Measurements from ENCODE around the gene PARP9. TPM values are rescaled to one million over a fixed set of nuclear protein-coding genes. Genes with fewer than 3 reads are reported as not detected.

The PARP9 gene
- total RNA-seq, 4 donors from 2014 or later: 5.9 to 9.6 (median 8.2) TPM

- ATAC-seq: peak; percentile 51 to 55
Observed at GRCh38 chr3:122560680-122561079, 3.4 kb downstream of the PARP9 start.

GRCh38 chr3:122559906-122560305 lies 4.2 kb downstream of the PARP9 start:
- Histone ChIP-seq H3K27ac (no peak overlapping the region), H3K4me1 (peaks cover 14 to 28% of the 10 kb centered on the region in 2 donors), H3K36me3 (peaks cover 0 to 27% of the 10 kb centered on the region in 2 donors), H3K4me3 (no peak overlapping the region), H3K9me3 (no peaks in the 10 kb centered on the region), H3K27me3 (no peaks in the 10 kb centered on the region)
- in situ Hi-C loops (cut with MboI; ENCODE audit: low sequenced_read_pairs in 4 of 4): loop anchor here (5.0 to 25.0 kb wide), 2 partner anchors 117 to 127 kb away; partner anchors contain the start of gene PARP14 (in 1 of the 4)
- intact Hi-C loops (cut with DNase I; ENCODE audit: low total_unique reads): loop anchor here (1.0 to 10.0 kb wide), 3 partner anchors 105 to 168 kb away; no protein-coding TSS in a partner anchor
- TF ChIP-seq POLR2A (IDR thresholded peaks at IDR 0.05): no peak
- TF ChIP-seq CTCF (IDR thresholded peaks at IDR 0.05 in 4 of 5, conservative IDR thresholded peaks at IDR 0.05 in 1 of 5): no peak
- DNase-seq (no peak), ATAC-seq (no peak)

More at GRCh38 chr3:122560680-122561079, 3.4 kb downstream of the PARP9 start:
- in situ Hi-C loops (cut with MboI; ENCODE audit: low sequenced_read_pairs in 4 of 4): loop anchor here in 1 of 4 donors (25.0 kb wide), 1 partner anchor 127 kb away; the partner anchor contains the start of gene PARP14
- H3K4me3 ChIP-seq: no peak overlapping the region
- H3K9me3 ChIP-seq: no peaks in the 10 kb centered on the region
- peaks cover 19 to 30% of the 10 kb centered on the region in 2 donors for H3K4me1 ChIP-seq
- no peaks in the 10 kb centered on the region for H3K27me3 ChIP-seq
- no peak for DNase-seq
- intact Hi-C loops (cut with DNase I; ENCODE audit: low total_unique reads): loop anchor here (1.0 to 10.0 kb wide), 3 partner anchors 106 to 168 kb away; no protein-coding TSS in a partner anchor
- H3K36me3 ChIP-seq: peaks cover 0 to 23% of the 10 kb centered on the region in 2 donors
- H3K27ac ChIP-seq: peak overlapping the region in 2 of 4 donors; percentile 28 to 31
- TF ChIP-seq POLR2A (IDR thresholded peaks at IDR 0.05) (no peak), CTCF (IDR thresholded peaks at IDR 0.05 in 4 of 5, conservative IDR thresholded peaks at IDR 0.05 in 1 of 5) (peak; percentile 16 to 55 (median 45))

GRCh38 chr3:122558605-122559004 lies 5.5 kb downstream of the PARP9 start:
- DNase-seq (no peak), ATAC-seq (no peak)
- H3K4me3 ChIP-seq: no peak overlapping the region
- H3K9me3 ChIP-seq: no peaks in the 10 kb centered on the region
- in situ Hi-C loops (cut with MboI; ENCODE audit: low sequenced_read_pairs in 4 of 4) (loop anchor here (5.0 to 25.0 kb wide), 2 partner anchors 119 to 129 kb away; partner anchors contain the start of gene PARP14 (in 1 of the 4)), intact Hi-C loops (cut with DNase I; ENCODE audit: low total_unique reads) (no loop called here)
- H3K4me1 ChIP-seq: peaks cover 11 to 22% of the 10 kb centered on the region in 2 donors
- no peaks in the 10 kb centered on the region for H3K27me3 ChIP-seq
- peaks cover 0 to 37% of the 10 kb centered on the region in 2 donors for H3K36me3 ChIP-seq
- H3K27ac ChIP-seq: no peak overlapping the region
- TF ChIP-seq CTCF (IDR thresholded peaks at IDR 0.05 in 4 of 5, conservative IDR thresholded peaks at IDR 0.05 in 1 of 5): no peak
- TF ChIP-seq POLR2A (IDR thresholded peaks at IDR 0.05): no peak

- H3K27me3 ChIP-seq: no peaks in the 10 kb centered on the region
- H3K36me3 ChIP-seq: peaks cover 0 to 37% of the 10 kb centered on the region in 2 donors
- H3K27ac ChIP-seq: no peak overlapping the region
- H3K9me3 ChIP-seq: no peaks in the 10 kb centered on the region
- H3K4me1 ChIP-seq: peaks cover 4 to 10% of the 10 kb centered on the region in 2 donors
- ATAC-seq (no peak), DNase-seq (no peak)
- intact Hi-C loops (cut with DNase I; ENCODE audit: low total_unique reads) (no loop called here), in situ Hi-C loops (cut with MboI; ENCODE audit: low sequenced_read_pairs in 4 of 4) (loop anchor here (5.0 to 25.0 kb wide), 2 partner anchors 120 to 130 kb away; partner anchors contain the start of gene PARP14 (in 1 of the 4))
- no peak for TF ChIP-seq CTCF (IDR thresholded peaks at IDR 0.05 in 4 of 5, conservative IDR thresholded peaks at IDR 0.05 in 1 of 5)
- TF ChIP-seq POLR2A (IDR thresholded peaks at IDR 0.05): no peak
- no peak overlapping the region for H3K4me3 ChIP-seq
Observed at GRCh38 chr3:122557356-122557755, 6.7 kb downstream of the PARP9 start.
